ENCODE results near the gene SLFN14.
"Not testable (repeated sequence)": the region's sequence is repeated elsewhere in the genome, so short reads cannot be mapped to it uniquely, and the experiment has no call there.

Gene SLFN14

DNA sequence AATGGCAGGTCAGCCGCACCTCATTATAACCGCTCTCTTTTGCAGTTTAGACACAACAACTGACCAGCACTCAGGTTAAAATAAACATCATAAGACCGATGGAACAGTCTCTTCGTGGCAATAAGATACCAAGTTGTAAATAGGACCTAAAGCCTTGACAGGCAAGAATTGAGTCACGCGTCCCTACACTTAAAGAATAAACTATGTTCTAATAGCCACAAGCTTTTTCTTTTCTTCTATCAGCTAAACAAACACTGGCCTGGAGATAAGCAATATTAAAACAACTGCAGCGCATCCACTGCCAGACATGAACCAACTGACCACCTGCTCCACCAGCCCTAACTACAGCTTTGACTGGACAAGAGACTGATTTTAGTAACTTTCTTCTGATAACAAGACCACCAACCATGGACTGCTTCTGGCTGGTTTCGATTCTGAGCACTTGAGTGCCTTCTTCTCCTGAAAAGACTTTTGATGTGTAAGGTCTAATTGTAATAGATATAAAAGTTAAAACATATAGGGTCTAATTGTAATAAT is 40.6 kb downstream of the SLFN14 start:
- no peak overlapping the region for H3K27ac ChIP-seq
- intact Hi-C loops (cut with DNase I; ENCODE audit: low total_unique reads) = no loop called here
- no peaks in the 10 kb centered on the region for H3K4me1 ChIP-seq

DNA sequence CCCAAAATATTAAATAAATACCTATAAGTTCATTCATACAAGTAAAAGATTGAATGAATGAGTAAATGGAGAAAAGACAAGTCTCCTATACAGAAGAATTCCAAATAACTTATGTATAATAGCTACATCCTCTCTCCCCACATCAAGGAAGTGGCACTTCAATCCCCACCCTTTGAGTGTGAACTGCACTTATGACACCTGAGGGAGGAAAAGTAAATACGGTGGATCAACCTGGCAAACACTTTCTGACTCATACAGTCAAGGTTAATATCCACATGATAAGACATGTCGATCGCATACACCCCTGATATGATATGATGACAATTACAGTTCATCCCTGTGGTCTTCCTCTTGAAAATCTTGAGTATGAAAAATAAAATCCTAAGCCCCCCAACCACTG is 41.2 kb downstream of the SLFN14 start:
- H3K9me3 ChIP-seq = no peaks in the 10 kb centered on the region
- H3K36me3 ChIP-seq = no peaks in the 10 kb centered on the region
- H3K4me1 ChIP-seq = no peaks in the 10 kb centered on the region
- no peak overlapping the region for H3K27ac ChIP-seq
- H3K4me3 ChIP-seq = no peak overlapping the region
- intact Hi-C loops (cut with DNase I; ENCODE audit: low total_unique reads) = no loop called here
- TF ChIP-seq, protein P1, sequence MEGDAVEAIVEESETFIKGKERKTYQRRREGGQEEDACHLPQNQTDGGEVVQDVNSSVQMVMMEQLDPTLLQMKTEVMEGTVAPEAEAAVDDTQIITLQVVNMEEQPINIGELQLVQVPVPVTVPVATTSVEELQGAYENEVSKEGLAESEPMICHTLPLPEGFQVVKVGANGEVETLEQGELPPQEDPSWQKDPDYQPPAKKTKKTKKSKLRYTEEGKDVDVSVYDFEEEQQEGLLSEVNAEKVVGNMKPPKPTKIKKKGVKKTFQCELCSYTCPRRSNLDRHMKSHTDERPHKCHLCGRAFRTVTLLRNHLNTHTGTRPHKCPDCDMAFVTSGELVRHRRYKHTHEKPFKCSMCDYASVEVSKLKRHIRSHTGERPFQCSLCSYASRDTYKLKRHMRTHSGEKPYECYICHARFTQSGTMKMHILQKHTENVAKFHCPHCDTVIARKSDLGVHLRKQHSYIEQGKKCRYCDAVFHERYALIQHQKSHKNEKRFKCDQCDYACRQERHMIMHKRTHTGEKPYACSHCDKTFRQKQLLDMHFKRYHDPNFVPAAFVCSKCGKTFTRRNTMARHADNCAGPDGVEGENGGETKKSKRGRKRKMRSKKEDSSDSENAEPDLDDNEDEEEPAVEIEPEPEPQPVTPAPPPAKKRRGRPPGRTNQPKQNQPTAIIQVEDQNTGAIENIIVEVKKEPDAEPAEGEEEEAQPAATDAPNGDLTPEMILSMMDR (IDR thresholded peaks at IDR 0.05) = no peak
- peaks cover 0 to 26% of the 10 kb centered on the region in 2 donors for H3K27me3 ChIP-seq
- no peak for DNase-seq

More for the DNA sequence above, 40.6 kb downstream of the SLFN14 start:
- TF ChIP-seq, protein P1 (IDR thresholded peaks at IDR 0.05) = no peak
- Histone ChIP-seq H3K9me3 (no peaks in the 10 kb centered on the region), H3K4me3 (no peak overlapping the region), H3K36me3 (no peaks in the 10 kb centered on the region), H3K27me3 (peaks cover 0 to 21% of the 10 kb centered on the region in 2 donors)
- DNase-seq = no peak

DNA sequence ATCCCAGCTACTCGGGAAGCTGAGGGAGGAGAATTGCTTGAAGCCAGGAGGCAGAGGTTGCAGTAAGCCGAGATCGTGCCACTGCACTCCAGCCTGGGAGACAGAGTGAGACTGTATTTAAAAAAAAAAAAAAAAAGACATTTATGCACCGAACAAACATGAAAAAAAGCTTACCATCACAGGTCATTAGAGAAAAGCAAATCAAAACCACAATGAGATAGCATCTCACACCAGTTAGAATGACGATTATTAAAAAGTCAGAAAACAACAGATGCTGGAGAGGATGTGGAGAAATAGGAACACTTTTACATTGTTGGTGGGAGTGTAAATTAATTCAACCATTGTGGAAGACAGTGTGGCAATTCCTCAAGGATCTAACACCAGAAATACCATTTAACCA is 42.2 kb downstream of the SLFN14 start:
- H3K36me3 ChIP-seq; H3K4me3 ChIP-seq; H3K27ac ChIP-seq; DNase-seq; intact Hi-C loops (cut with DNase I; ENCODE audit: low total_unique reads); H3K4me1 ChIP-seq; H3K9me3 ChIP-seq: not testable (repeated sequence)
- H3K27me3 ChIP-seq = peaks cover 0 to 20% of the 10 kb centered on the region in 2 donors

DNA sequence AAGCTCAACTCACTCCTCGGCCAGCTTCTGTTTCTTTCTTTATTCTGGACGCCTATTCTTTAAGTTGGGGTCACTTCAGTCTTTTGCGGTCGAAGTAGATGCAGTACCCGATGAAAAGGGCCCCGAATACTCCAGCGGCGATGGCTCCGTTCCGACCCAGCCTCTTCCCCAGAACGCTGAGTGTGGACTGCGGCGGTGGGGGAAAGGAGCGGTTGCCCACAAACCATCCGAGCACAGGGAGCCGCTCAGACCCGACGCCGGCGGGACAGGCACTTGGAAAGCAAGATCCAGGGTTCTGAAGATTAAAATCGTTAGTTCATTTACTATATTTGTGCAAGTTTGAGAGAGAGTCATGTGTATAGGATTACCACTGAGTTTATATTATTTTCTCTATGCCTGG is 45.6 kb downstream of the SLFN14 start:
- Histone ChIP-seq H3K27ac (no peak overlapping the region), H3K4me3 (no peak overlapping the region), H3K4me1 (no peaks in the 10 kb centered on the region), H3K36me3 (no peaks in the 10 kb centered on the region), H3K9me3 (no peaks in the 10 kb centered on the region), H3K27me3 (peaks cover 0 to 20% of the 10 kb centered on the region in 2 donors)
- no peak for DNase-seq
- TF ChIP-seq, protein P1 (IDR thresholded peaks at IDR 0.05) = no peak
- intact Hi-C loops (cut with DNase I; ENCODE audit: low total_unique reads) = no loop called here

DNA sequence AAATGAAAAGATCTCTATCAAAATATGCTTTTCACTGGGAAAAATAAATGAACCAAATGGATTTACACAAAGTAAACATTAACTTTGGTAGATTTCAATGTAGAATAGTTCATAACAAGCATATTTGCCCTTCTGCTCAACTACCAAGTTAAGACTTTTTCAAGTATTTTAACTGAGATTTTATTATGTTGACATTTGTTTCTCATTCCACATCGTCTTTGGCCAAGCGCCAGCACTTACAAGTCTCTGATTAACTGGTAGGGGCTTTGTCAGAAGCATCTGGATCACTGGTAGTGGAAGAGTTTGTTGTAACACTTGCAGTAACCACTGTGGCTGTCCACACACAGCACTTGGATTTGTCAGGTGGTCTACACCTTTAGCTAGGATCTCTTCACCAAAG is 46.1 kb downstream of the SLFN14 start:
- no peak for DNase-seq
- intact Hi-C loops (cut with DNase I; ENCODE audit: low total_unique reads) = no loop called here
- H3K27me3 ChIP-seq = peaks cover 0 to 18% of the 10 kb centered on the region in 2 donors
- no peak overlapping the region for H3K4me3 ChIP-seq
- H3K27ac ChIP-seq = no peak overlapping the region
- no peaks in the 10 kb centered on the region for H3K4me1 ChIP-seq
- H3K9me3 ChIP-seq = no peaks in the 10 kb centered on the region
- no peaks in the 10 kb centered on the region for H3K36me3 ChIP-seq
- TF ChIP-seq, protein P1 (IDR thresholded peaks at IDR 0.05) = no peak

Data from tibial artery (tissue), 4 donors.